Measurements from ENCODE around the gene TMEM141.
"Not testable (repeated sequence)": the region's sequence is repeated elsewhere in the genome, so short reads cannot be mapped to it uniquely, and the experiment has no call there.

The TMEM141 gene

DNA sequence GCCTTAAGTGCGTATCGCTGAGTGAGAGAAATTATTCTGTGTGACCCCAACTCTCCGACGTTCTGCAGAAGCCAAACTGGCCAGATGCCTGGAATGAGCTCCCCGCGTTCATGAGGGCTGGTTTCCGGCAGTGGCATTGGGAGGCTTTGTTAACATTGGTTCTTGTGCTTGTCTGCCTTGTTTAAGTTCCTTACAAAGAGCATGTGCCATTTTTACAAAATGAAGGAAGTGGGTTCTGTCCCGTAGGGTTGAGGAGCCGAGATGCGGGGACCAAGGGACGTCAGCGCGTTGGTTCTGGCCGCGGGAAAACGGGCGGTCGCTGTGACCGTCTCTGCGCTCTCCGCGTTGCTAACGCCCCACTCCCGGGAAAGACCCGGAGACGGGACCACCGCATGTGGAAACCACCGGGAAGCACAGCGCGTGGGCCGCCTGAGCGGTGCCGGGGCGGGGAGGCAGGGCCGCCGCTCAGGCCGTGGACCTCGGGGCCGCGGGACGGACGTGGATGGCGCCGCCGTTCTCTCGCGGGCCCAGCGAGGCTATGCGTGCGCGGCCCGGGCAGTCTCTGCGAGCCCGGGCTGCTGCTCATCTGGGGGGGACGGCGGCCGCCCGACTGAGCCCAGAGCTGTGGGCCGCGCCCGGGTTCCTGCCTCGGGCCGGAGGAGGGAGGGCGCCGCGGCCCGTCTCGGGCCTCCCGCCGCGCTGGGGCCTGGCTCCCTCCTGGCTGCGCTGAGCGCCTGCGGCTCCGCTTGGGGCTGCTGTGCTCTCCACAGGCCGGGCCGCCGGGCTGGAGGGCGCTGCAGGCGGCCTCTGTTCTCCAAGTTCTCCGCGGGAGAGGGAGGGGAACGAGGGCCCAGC lies 30.1 kb downstream of the TMEM141 start:
- no peak for DNase-seq

DNA sequence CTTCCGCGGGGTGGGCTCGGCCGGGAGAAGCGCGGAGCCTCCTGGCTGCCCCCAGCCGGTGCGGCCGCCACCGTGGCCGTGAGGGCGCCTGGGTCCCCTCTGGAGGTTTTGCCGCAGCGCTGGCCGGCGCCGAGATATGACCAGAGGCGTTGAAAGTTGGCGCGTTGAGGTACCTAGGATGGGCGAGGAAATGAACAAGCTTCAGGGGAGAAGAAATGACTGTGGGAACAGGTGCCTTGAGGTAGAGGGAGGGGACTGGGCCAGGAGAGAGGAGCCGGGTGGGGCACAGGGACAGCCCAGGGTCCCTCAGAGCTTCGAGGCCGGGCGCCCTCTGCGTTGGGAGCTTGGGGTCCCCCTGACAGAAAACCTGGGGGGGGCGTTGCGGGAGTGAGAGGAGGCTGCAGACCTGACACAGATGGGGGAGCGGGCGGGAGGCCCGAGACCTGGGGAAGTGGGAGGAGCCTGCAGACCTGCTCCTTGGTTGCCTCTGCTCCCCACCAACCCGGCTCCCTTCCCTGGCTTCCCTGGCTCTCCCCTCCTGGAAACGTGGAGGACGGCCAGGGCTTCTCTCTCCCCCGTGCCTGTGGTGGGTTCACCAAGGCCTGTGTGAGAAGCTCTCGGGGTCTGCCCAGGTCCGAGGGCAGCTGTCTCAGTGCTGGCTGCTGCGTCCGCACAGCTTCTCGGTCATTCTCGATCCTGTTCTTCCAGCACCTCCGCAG lies 30.8 kb downstream of the TMEM141 start:
- DNase-seq, result no peak

DNA sequence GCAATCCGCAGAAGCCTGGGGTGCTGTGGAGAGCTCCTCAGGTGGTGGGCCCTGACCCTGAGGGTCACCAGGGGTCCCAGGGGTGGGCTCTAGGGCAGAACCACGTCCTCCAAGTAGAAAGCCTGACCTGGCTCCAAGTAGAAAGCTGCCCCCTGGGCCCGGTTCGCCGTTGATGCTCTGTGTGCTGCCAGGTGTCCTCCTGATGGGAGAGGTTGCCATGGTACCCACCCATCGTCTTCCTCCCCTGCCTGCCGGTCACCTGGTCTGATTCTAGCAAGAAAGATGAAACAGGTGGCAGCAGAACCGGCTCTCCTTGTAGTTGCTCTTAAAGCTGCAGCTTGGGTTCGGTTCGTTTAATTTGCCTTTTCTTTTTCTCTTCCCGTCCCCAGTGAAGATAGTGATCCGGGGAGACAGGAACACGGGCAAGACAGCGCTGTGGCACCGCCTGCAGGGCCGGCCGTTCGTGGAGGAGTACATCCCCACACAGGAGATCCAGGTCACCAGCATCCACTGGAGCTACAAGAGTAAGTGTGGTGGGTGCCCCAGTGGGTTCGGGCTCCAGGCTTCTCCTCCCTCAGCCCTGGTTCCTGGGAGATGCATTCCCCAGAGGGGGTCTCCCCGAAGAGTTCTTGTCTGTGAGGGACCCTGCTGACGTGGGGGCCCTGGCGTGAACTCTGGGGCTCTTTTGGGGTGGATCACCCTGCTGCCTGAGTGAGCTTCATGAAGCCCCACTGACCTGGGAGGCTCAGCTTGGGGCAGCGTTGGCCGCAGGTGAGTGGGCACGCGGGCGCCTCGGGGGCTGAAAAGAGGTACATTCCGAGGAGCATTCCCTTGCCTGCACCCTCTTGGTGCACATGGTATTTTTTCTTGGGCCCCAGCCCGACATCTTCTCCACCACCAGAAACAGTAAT lies 32.2 kb downstream of the TMEM141 start:
- DNase-seq, result no peak

DNA sequence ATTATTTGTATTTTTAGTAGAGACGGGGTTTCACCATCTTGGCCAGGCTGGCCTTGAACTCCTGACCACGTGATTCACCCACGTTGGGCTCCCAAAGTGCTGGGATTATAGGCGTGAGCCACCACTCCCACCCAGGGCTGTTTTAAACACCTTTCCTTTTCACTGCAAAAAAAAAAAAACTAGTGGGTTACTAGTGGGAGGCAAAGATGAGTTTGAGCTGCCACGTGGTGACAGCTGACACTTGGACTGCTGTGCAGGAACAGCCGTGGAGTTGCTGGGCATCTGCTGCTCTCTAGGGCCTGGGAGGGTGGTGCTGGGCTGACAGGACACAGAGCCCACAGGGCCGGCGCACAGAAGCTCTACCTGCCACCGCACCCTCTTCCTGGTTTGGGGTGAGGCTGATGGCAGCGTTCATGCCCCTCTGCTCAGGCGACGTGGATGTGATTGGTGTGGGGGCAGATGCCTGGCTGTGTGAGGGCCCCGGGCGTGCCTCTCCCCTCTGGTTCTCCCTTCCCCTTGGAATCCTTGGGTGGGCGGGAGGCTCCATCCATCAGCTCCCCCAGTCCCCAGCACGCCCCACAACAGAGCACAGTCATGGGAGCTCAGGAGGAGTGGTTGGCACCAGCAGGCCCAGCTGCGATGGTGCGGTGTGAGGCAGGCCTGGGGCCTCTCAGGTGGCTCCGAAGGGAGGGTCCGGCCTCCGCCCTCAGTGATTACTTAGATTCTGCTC lies 33.5 kb downstream of the TMEM141 start:
- DNase-seq, result no peak

DNA sequence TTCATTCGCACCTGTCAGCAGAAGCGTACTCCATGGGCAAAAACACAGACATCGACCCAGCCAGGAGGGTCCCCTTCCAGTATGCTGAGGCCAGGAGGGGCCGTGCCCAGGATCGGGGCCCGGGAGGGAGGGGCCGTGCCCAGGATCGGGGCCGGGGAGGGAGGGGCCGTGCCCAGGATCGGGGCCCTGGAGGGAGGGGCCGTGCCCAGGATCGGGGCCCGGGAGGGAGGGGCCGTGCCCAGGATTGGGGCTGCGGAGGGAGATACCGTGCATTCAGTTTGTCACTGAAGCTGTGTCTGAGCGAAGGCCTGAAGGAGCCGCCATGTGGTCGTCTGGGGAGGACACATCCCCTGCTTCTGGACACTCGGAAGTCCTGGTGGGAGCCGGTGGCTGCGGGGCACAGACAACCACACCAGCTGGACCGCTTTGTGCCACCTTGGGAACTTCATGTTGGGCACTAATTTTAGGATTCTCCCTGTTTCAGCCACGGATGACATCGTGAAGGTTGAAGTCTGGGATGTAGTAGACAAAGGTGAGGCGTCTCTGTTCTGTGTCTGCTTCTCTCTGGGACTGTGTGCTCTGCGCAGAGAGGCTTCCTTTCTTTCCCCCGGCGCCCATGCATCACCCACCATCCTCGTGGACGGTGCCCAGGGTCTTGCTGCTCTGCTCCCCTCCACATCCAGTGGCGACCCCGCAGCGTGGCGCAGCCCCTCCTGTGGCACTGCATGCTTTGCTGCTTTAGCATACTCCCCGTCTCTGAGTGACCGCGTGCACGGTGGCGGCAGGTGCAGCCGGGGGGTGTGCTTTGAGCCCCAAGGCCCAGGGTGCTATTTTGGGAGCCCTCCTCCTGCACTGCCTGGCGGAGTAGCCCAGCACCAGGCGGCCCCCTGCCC lies 34.4 kb downstream of the TMEM141 start:
- no peak for DNase-seq

DNA sequence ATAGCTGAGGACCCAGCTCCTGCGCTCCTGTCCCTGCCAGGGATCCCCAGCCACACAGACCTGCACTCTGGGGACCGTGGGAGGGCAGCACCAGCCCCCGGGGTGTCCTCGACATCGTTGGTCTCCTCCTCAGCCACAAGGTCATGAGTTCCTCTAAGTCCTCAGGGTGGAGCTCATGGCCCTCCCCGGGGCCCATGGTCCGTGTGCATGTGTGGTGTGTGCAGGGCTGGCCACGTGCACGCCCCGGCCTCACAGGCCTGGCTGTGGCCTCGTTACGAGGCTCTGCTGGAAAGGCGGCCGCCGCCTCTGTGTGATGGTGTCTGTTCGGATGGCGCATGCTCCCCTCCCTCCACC lies 35.0 kb downstream of the TMEM141 start:
- no peak for DNase-seq

DNA sequence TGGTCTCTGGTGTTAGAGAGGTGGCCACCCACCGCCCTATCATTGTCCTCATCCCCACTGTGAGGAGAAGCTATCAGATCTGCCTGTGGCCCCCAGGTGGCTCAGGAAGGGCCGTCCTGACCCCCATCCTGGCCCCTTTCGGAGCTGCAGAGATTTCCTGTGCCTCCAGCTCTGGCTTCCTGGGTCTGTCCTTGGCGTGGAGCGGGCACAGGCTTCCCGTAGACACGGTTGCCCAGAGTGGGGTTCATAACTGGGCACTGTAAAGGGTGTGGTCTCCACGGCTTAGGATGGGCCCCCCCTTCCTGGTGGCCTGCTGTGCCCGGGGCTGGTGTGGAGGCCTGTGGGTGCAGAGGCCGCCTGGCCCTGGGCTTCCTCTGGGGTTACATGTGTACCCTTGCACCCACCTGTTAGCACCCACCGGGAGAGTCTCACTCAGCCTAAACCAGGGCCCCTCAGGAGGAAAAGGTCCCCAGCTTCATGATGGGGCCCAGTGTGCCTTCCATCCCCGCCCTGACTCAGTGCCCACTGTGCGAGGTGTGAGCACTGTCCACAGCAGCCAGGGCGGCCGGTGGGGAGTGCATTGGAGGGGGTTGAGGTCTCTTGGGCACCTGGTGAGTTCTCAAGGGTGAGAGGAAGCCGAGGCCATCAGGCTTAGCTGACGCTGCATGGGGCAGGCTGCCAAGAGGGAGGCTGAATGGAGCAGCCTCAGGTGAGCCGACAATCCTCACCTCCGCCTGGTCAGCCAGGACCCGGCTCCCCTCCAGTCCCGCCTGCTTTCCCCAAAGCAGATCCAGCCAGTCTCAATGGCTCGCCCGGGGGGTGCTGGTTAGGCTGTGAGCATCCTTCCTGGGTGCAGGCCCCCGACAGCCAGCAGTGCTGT lies 35.8 kb downstream of the TMEM141 start:
- DNase-seq, result no peak

DNA sequence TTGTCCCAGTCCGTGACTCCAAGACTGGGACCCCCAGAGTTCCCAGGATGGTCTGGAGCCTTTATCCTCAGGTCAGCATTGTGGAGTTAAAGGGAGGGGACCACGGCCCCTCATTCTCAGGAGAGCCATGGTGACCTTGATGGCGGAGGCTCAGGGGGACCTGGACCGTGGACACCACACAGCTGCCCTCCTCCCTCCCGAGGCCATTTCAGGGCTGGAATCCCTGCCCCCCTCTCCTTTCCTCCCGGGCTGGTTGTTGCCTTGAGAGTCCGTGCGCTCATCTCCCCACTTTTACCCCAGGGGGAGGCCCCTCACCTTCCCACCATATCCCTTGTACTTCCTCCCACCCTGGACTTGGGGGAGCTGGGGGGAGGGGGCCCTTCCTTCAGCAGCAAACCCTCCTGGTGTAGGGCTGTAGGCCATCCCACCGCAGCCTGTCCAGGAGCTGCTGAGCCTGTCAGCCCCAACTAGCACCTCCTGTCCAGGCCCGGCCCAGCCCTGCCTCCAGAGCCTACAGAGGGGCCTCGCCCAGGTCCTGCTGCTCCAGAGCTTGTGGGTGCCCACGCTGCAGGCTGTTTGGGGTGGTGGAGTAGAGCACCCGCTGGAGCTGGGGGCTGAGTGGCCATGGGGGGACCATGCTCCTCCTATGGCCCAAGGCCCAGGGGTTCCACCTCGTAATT lies 36.8 kb downstream of the TMEM141 start:
- DNase-seq, result no peak

DNA sequence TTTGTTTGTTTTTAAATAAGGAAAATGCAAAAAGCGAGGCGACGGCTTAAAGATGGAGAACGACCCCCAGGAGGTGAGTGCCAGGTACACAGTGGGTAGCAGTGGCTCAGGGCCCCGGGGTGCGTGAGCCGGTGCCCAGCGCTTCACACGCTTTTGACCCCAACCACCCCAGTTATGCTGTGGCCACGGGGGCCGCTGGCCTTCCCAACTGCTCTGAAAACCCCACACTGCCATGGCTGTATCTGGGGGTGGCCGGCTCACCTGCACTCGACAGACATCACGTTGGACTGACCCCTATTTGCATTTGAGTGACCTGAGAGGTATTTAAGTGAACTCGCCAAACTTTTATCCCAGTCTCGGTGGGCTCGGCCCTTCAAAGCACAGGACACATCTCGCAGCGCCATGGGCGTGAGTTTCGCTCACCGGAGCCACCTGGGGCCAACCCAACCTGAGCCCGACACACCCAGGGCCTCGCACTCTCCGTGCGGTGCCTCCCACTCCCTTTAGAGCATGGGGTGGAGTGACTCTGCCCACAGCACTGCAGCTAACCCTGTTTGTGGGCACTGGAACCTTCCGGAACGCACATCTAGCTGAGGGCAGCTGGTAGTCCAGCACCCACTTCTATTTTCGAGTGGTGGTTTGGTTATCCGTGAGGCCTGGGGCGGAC lies 37.5 kb downstream of the TMEM141 start:
- no peak for DNase-seq

DNA sequence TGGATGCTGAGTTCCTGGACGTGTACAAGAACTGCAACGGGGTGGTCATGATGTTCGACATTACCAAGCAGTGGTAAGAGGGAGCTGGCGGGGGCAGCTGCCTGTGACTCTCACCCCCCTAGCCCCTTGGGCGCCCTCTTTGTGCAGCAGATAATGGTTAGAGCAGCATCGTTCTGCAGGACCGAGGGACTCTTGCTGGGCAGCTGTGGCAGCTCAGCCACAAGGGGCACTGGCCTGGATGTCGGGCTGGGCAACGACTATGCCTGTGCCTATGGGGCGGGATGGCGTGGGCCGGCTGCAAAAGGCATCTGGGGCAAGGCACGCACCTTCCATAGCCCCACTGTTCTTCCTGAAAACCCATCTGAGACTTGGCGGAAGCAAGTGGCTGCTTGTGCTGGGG lies 38.3 kb downstream of the TMEM141 start:
- no peak for DNase-seq

DNA sequence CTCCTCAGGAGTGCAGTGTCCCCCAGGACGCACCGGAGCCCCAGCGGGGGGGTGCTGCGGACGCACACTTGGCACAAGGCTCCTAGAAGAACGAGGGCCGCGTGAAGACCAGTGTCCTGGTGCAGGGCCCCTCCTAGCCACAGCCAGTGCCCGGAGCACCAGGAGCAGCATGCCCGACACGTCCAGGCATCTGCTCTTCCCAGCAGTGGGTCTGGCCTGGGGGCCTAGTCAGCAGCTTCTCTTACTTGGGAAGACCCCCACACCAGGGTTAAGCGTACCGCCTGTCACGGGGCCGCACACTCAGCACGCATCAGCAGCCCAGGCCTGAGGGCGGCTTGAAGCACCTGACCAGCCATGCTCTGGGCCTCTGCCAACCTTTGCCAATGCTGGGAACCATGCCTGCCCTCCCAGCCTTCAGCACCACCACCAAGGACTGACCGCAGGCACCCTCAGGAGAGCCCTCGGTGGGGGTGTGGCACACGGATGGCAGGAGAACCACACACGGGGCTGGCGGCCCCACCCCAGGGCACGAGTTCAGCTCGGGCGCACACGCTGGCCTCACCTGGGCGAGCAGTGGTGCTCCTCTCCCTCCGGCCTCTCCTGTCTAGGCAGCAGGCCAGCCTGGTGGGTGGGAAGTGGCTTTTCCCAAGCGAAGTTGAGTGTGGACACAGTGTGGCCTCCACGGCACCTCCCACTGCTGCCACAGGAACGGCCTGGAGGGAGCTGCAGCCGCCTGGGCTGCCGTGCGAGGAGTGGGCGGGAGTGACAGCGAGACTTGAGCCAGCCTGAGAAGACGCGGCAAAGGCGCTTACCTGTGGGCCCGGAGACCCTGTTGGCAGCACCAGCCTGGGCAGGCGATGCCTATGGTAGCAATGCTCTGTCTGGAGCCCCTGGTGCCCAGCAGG lies 39.1 kb downstream of the TMEM141 start:
- DNase-seq, result no peak

DNA sequence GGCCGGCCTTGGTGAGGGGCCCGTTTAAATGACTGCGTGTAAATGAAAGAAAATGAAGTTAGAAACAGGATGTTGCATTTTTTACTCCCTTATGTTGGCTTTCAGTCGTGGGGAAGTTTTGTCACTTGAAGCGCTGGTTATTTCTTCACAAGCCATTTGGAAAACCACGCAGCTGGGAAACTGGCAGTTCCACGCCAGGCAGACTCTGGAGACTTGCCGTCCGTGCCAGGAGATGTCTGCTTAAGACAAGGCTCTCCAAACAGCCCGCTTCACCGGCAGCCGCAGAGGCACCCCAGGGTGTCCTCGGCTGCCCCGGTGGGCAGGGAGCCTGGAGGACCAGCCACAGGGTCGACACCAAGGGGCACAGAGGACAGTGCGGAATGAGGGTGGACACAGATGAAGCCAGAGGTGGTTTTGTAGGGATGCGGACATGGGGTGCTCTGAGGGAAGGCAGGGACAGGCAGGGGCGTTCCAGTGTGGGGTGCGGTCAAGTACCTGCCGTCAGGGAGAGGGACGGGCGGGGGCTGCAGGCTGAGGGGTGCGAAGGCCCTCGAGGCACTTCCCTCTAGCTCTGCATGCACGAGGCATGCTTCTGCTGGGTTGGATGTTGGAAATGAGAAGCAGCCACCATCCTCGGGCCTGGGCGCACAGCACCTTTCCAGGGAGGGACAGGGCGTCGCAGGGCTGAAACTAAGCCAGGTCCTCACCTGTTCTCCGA lies 40.0 kb downstream of the TMEM141 start:
- DNase-seq, result no peak

DNA sequence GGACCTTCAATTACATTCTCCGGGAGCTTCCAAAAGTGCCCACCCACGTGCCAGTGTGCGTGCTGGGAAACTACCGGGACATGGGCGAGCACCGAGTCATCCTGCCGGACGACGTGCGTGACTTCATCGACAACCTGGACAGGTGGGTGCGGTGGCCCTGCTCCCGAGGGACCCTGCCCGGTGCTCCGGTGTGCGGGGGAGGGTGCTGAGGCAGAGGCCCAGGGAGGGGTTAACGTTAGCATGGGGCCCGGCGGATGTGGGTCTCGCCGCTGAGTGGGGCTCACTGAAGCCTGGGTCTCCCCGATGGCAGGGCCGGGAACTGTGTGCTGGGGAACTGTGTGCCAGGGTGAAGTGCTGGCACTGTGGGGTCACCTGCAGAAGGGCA lies 40.6 kb downstream of the TMEM141 start:
- DNase-seq, result no peak

DNA sequence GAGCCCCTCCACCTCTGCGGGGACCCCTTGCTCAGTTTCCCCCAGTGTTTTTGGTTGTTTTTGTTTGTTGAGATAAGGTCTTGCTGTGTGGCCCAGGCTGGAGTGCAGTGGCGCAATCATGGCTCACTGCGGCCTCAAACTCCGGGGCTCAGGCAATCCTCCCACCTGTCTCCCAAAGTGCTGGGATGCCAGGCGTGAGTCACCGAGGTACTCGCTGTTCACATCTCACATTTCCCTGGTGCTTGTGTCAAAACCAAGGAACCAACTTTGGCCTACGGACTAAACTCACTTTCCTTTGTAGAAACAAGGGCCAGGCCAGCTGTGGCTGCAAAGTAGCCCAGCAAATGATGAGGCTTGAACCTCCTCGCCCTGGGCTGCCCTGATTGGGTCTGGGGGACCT lies 41.4 kb downstream of the TMEM141 start:
- no peak for DNase-seq

DNA sequence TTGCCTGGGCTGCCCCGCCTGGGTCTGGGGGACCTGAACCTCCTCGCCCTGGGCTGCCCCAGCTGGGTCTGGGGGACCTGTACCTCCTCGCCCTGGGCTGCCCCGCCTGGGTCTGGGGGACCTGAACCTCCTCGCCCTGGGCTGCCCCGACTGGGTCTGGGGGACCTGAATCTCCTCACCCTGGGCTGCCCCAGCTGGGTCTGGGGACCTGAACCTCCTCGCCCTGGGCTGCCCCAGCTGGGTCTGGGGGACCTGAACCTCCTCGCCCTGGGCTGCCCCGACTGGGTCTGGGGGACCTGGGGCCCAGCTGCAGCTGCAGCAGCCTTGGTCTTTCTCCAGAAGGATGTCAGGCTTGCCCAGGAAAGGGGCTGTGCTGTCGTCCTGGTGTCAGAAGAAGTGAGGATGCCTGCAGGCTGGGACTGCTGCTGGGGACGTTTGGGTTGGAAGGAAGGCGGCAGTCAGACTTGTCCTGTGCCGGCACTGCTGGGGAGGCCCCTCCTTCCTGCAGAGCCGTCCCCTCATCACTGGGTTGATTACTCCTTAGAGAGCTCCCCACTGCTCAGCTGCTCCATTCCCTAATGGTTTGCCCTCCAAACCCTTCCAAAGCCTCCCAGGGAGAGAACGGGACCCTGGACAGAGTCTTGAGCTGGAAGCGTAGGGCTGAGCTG lies 42.4 kb downstream of the TMEM141 start:
- DNase-seq, result not testable (repeated sequence)

DNA sequence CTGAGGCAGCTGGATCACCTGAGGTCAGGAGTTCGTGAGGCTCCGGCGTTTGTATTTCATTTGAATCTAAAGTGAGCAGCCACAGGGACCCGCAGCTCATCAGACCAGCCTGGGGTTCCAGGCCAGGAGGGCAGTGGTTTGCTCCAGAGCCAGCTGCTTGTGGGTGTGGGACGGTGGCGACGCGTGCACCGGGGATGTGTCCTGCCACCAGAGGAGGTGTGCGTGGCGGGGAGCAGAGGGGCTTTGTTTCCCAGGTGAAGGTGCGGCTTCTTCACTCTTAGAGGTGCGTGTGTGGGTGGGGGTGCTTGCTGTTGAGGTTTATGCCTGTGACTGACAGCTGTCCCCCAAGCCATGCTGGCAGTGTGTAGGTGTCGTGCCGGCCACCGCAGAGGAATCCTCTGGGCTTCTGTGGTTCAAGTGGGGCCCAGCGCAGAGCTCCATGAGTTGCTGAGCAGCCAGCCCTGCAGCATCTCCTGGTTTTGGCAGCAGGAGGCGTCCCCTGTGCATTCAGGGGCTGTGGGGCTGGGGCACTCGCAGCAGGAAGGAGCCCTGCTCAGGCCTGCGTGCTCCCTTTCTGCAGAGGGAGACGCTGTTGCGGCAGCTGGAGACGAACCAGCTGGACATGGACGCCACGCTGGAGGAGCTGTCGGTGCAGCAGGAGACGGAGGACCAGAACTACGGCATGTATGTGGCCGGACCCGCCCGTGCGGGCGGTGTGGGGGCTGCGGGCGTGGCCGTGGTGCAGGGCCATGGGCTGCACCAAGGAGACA lies 44.2 kb downstream of the TMEM141 start:
- no peak for DNase-seq
